GM12801 (cell line): ENCODE measurements around the gene AKAP6.

Experiments
- CTCF ChIP-seq: IDR thresholded peaks from one replicate; pipeline ENCODE4 v1.5.1; 2011; ENCODE audit warnings: control low read depth; ENCODE audit not compliant: insufficient read length; ENCODE audit errors: extremely low read depth

Gene AKAP6

GRCh38 chr14:32434880-32435279, 105.8 kb downstream of the AKAP6 start:
- no peak for TF ChIP-seq CTCF

DNA sequence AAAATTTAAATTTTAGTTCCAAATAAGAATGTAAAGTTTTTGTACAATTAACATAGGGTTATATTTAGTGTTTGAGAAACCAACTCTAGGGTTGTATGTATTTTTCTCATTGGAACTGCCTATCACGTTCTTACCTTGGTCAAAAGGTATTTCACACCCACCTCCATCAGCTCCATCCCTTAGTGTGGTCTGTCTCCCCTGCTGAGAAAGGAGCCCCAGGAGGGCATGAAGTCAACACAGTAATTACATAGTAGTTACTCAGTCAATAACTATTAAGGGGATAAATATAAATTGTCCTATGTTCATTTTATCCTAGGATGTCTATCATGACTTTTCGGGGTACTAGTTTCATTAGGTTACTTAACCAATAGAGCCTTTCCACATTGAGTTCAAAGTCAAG, 106.3 kb downstream of the AKAP6 start:
- no peak for TF ChIP-seq CTCF

- no peak for TF ChIP-seq CTCF
These were observed 107.9 kb downstream of the AKAP6 start for GRCh38 chr14:32436993-32437392.

DNA sequence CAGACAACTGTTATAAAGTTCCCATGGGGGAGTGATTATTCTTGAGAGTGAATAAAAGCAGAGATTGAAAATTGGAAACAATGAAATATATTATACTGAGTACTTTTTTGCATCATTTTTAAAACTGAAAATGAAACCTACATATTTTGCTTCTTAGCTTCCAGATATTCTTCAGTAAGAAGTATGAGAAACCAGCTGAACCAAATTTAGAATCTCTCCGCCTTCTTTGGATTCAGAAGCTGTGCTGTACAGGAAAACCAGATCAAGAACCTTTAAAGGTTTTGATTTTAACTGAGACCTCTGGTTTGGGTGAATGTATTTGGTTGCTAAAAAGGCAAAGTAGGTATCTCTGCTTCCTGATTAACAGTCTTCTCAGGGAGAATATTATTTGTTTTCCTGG, 109.4 kb downstream of the AKAP6 start:
- TF ChIP-seq CTCF, result no peak

DNA sequence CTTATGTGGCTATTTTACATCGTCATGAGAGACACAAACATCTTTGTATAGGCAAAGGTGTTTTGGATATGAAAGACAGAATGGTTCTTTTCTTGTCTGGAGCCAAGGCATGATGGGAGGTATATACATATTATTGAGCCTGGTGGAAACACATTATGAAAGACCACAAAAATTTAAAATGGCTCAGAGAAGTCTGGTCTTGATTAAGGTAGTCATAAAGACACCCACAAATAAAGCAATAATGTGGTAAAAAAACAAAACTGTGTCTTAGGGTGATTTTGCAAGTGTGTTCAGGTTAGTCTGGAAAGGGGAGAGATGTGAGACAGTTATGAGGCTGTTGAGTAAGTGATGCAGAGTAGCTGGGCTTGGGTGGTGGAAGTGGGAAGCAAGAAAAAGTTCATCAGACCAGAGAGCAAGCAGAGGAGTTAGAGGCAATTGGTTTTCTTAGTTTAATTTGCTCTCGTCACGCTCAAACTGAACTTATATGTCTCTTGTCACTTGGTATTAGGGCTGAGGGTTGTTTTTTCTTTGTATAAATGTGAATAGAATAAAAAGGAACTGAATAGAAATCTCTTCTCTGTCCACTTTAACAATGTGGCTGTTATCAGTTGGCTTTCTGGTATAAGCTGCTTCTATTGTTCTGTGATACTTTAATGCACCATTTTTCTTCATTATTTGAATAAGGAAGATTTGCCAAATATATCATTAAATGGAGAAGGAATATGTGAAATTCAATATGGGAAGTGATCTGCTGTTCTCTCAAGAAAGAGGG, 115.0 kb downstream of the AKAP6 start:
- no peak for TF ChIP-seq CTCF

GRCh38 chr14:32447371-32447770, 118.3 kb downstream of the AKAP6 start:
- TF ChIP-seq CTCF, result no peak

DNA sequence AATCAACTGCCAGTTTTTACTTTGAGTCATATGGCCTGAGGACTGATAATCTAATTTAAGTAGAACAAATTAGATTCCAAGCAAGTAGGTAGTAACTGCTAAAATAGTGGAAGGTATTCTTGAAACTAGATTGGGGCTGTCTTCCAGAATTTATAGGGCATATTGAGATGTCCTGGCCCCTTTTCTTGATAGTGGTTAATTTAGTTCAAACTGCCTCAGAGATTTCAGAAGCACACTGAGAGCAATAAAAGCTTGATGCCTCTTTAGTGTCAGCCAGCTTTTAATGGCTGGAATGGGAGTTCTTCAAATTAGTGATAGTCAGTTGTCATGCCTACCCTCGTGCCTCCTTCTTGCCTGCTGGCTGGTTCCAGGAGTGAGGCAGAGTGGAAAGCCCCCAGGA, 120.5 kb downstream of the AKAP6 start:
- TF ChIP-seq CTCF, result no peak
